H1 (cell line): ENCODE data around the gene PPP4R1. TPM values are rescaled to one million over a fixed set of nuclear protein-coding genes. Genes with fewer than 3 reads are reported as not detected.

Experiments used
- CTCF ChIA-PET: fragments of 300-600 bp; sonication (Branson Sonifier 250); formaldehyde crosslinking; loops from one replicate; lab custom pipeline; 2021; ENCODE audit not compliant: partially characterized antibody; lab: Charles Lee
- POLR2A ChIA-PET: fragments of 300-600 bp; sonication (Branson Sonifier 250); formaldehyde crosslinking; loops from one replicate; lab custom pipeline; 2021; ENCODE audit warnings: inconsistent platforms; ENCODE audit not compliant: partially characterized antibody; lab: Charles Lee
- DNase-seq, 2 experiments: peaks; one replicate each; pipeline versions ENCODE4 v3.0.0 to v3.0.0-alpha.2; 2010 to 2022; ENCODE audit warnings: low spot score in 2 of 2, low read depth in 1 of 2, mixed read lengths in 1 of 2
- FAIRE-seq: peaks from 2 replicates; lab custom pipeline; 2011; peaks lifted over from hg19 to GRCh38; lab: Jason Lieb, UNC
- H2AFZ ChIP-seq: 2 replicates; pipeline ENCODE4 v1.8.1; 2012; ENCODE audit warnings: low read length, inconsistent platforms
- H2AK5ac ChIP-seq: 2 replicates; pipeline ENCODE4 v1.6.1; 2013; ENCODE audit warnings: low read depth, low read length
- H2BK120ac ChIP-seq: replicated peaks from 2 replicates; pipeline ENCODE3; 2013; ENCODE audit warnings: low read depth, low read length, inconsistent platforms
- H2BK12ac ChIP-seq: 2 replicates; pipeline ENCODE4 v1.6.1; 2013; ENCODE audit warnings: low read depth, low read length
- H2BK15ac ChIP-seq: 2 replicates; pipeline ENCODE4 v1.6.1; 2013; ENCODE audit warnings: low read length
- H2BK20ac ChIP-seq: 2 replicates; pipeline ENCODE4 v1.6.1; 2013; ENCODE audit warnings: low read length
- H2BK5ac ChIP-seq: 2 replicates; pipeline ENCODE4 v1.6.1; 2013; ENCODE audit warnings: low read depth, low read length
- H3K14ac ChIP-seq: 2 replicates; pipeline ENCODE4 v1.6.1; 2013; ENCODE audit warnings: inconsistent platforms; ENCODE audit not compliant: insufficient read length
- H3K18ac ChIP-seq: 2 replicates; pipeline ENCODE4 v1.6.1; 2013; ENCODE audit warnings: low read length; ENCODE audit errors: extremely low read depth
- H3K23ac ChIP-seq: 2 replicates; pipeline ENCODE4 v1.6.1; 2013; ENCODE audit warnings: inconsistent platforms; ENCODE audit not compliant: insufficient read length
- H3K23me2 ChIP-seq: 2 replicates; pipeline ENCODE4 v1.6.1; 2013; ENCODE audit warnings: low read depth, low read length
- H3K27ac ChIP-seq: 2 replicates; pipeline ENCODE4 v1.6.1; 2011; ENCODE audit warnings: low read depth, low read length, inconsistent platforms
- H3K27me3 ChIP-seq, 4 experiments: replicated peaks in 1 of 4; 1 replicate in 1 of 4; 2 replicates in 3 of 4; pipeline versions ENCODE4 v1.6.1 to v1.8.1; 2011 to 2013; ENCODE audit warnings: low read length in 3 of 4, mild to moderate bottlenecking in 3 of 4, inconsistent platforms in 2 of 4, mixed read lengths in 2 of 4, moderate library complexity in 1 of 4; ENCODE audit not compliant: control insufficient read depth in 3 of 4, insufficient read depth in 3 of 4; ENCODE audit errors: extremely low read depth in 1 of 4
- H3K36me3 ChIP-seq, 4 experiments: 2 replicates each; pipeline versions ENCODE4 v1.6.1 to v1.8.1; 2011 to 2013; ENCODE audit warnings: mild to moderate bottlenecking in 4 of 4, low read length in 3 of 4, moderate library complexity in 2 of 4, control low read depth in 1 of 4, inconsistent platforms in 1 of 4; ENCODE audit not compliant: insufficient read depth in 4 of 4, control insufficient read depth in 2 of 4
- H3K4ac ChIP-seq: replicated peaks from 2 replicates; pipeline ENCODE3; 2013; ENCODE audit warnings: low read length, low read depth, mixed read lengths, inconsistent platforms; ENCODE audit not compliant: insufficient read length
- H3K4me1 ChIP-seq, 4 experiments: replicated peaks in 1 of 4; 1 replicate in 1 of 4; 2 replicates in 3 of 4; pipeline versions ENCODE4 v1.6.1 to v1.8.1; 2011 to 2013; ENCODE audit warnings: low read length in 3 of 4, inconsistent platforms in 2 of 4, mixed read lengths in 1 of 4; ENCODE audit not compliant: insufficient read depth in 4 of 4, control insufficient read depth in 3 of 4
- H3K4me2 ChIP-seq, 2 experiments: 2 replicates each; pipeline versions ENCODE4 v1.6.1 to v1.8.1; 2011 to 2013; ENCODE audit warnings: low read depth in 2 of 2, low read length in 2 of 2, control low read depth in 1 of 2, inconsistent platforms in 1 of 2, mild to moderate bottlenecking in 1 of 2; ENCODE audit not compliant: insufficient read depth in 1 of 2
- H3K4me3 ChIP-seq, 4 experiments: fragments of 200-600, 300-600 bp in 1 of 4; sonication (generic), shearing (Covaris generic), sonication (Bioruptor Twin) in 1 of 4; 2 replicates each; pipeline versions ENCODE4 v1.5.1 to v1.8.1; 2011 to 2016; ENCODE audit warnings: low read length in 4 of 4, low read depth in 3 of 4, control low read depth in 2 of 4, inconsistent platforms in 2 of 4, mild to moderate bottlenecking in 2 of 4, mixed read lengths in 1 of 4, moderate library complexity in 1 of 4; ENCODE audit not compliant: insufficient read depth in 2 of 4; ENCODE audit errors: extremely low read depth in 1 of 4
- H3K56ac ChIP-seq: replicated peaks from 2 replicates; pipeline ENCODE3; 2013; ENCODE audit warnings: low read depth, mild to moderate bottlenecking, mixed read lengths, low read length, inconsistent platforms; ENCODE audit not compliant: insufficient read length
- H3K79me1 ChIP-seq: 2 replicates; pipeline ENCODE4 v1.6.1; 2013; ENCODE audit warnings: low read depth, low read length, control low read depth
- H3K79me2 ChIP-seq, 2 experiments: 2 replicates each; pipeline versions ENCODE4 v1.6.1 to v1.8.1; 2012 to 2013; ENCODE audit warnings: low read length in 2 of 2, mild to moderate bottlenecking in 2 of 2, inconsistent platforms in 1 of 2; ENCODE audit not compliant: insufficient read depth in 2 of 2, control insufficient read depth in 1 of 2
- H3K9ac ChIP-seq, 4 experiments: replicated peaks in 1 of 4; 1 replicate in 1 of 4; 2 replicates in 3 of 4; pipeline versions ENCODE4 v1.6.1 to v1.8.1; 2011 to 2013; ENCODE audit warnings: low read depth in 3 of 4, low read length in 3 of 4, control low read depth in 2 of 4, mild to moderate bottlenecking in 2 of 4, moderate library complexity in 2 of 4, inconsistent platforms in 1 of 4; ENCODE audit errors: extremely low read depth in 1 of 4
- H3K9me3 ChIP-seq, 2 experiments: 2 replicates each; pipeline versions ENCODE4 v1.6.1 to v1.8.1; 2012 to 2013; ENCODE audit warnings: mild to moderate bottlenecking in 2 of 2, moderate library complexity in 2 of 2, control low read depth in 1 of 2, inconsistent platforms in 1 of 2, low read depth in 1 of 2, low read length in 1 of 2, mixed read lengths in 1 of 2; ENCODE audit not compliant: insufficient read depth in 2 of 2
- H4K20me1 ChIP-seq, 2 experiments: replicated peaks in 1 of 2; 2 replicates each; pipeline versions ENCODE3 to v1.8.1; 2011 to 2013; ENCODE audit warnings: inconsistent platforms in 2 of 2, low read length in 2 of 2, mild to moderate bottlenecking in 1 of 2; ENCODE audit not compliant: insufficient read depth in 2 of 2, control insufficient read depth in 1 of 2
- H4K5ac ChIP-seq: 2 replicates; pipeline ENCODE4 v1.6.1; 2013; ENCODE audit warnings: low read length, low read depth, mixed read lengths, inconsistent platforms; ENCODE audit not compliant: insufficient read length
- H4K8ac ChIP-seq: 2 replicates; pipeline ENCODE4 v1.8.0; 2013; ENCODE audit warnings: mild to moderate bottlenecking, moderate library complexity, low read length, inconsistent platforms; ENCODE audit not compliant: insufficient read depth; ENCODE audit errors: extremely low read depth
- H4K91ac ChIP-seq: replicated peaks from 2 replicates; pipeline ENCODE3; 2013; ENCODE audit warnings: low read length, mixed read lengths, inconsistent platforms; ENCODE audit not compliant: insufficient read length
- BRCA1 ChIP-seq: IDR thresholded peaks from 2 replicates; pipeline ENCODE4 v1.6.1; 2012; ENCODE audit warnings: low read depth, low read length, improper control_type of control experiment
- CEBPB ChIP-seq: IDR thresholded peaks from 2 replicates; pipeline ENCODE4 v1.6.1; 2012; ENCODE audit warnings: low read depth, low read length
- HDAC6 ChIP-seq: IDR thresholded peaks from one replicate; pipeline ENCODE4 v1.7.1; 2012; ENCODE audit warnings: low read depth, mild to moderate bottlenecking, inconsistent platforms, low read length, moderate library complexity
- NANOG ChIP-seq: IDR thresholded peaks from 2 replicates; pipeline ENCODE4 v1.6.1; 2011; ENCODE audit warnings: low read length, low read depth, mild to moderate bottlenecking, inconsistent platforms; ENCODE audit not compliant: insufficient read depth, poor library complexity, severe bottlenecking
- RAD21 ChIP-seq, 2 experiments: IDR thresholded peaks in 1 of 2; conservative IDR thresholded peaks in 1 of 2; 2 replicates each; pipeline ENCODE4 v1.6.1; 2011; ENCODE audit warnings: low read depth in 2 of 2, low read length in 2 of 2, improper control_type of control experiment in 1 of 2, inconsistent platforms in 1 of 2, mild to moderate bottlenecking in 1 of 2, moderate library complexity in 1 of 2
- SAP30 ChIP-seq: fragments of 300-600 bp; sonication (generic); IDR thresholded peaks from 2 replicates; pipeline ENCODE4 v1.7.1; 2012; ENCODE audit warnings: low read length, moderate library complexity, mild to moderate bottlenecking, inconsistent platforms; ENCODE audit not compliant: insufficient read depth, insufficient replicate concordance
- SP1 ChIP-seq: IDR thresholded peaks from 2 replicates; pipeline ENCODE4 v1.6.1; 2011; ENCODE audit warnings: low read depth, low read length
- SP4 ChIP-seq: IDR thresholded peaks from 2 replicates; pipeline ENCODE4 v1.6.1; 2012; ENCODE audit warnings: low read length, inconsistent platforms
- WGBS, 2 experiments: shearing (Covaris generic) in 1 of 2; methylation state at CpG; one replicate each; pipeline versions ENCODE4 v1.1.6 to v1.1.7; 2013 to 2015; ENCODE audit warnings: low lambda C conversion rate in 2 of 2, mixed read lengths in 2 of 2, inconsistent platforms in 1 of 2, low coverage in 1 of 2, missing lambda C conversion rate in 1 of 2; ENCODE audit not compliant: insufficient replicate concordance in 2 of 2, insufficient coverage in 1 of 2, insufficient read length in 1 of 2; ENCODE audit errors: extremely low coverage in 1 of 2, missing lambda C conversion rate in 1 of 2; 5-methylcytosine and 5-hydroxymethylcytosine counted together
- polyA plus RNA-seq, 7 experiments: library from polyadenylated mRNA; depleted of rRNA in 3 of 7; stranded (reverse) in 5 of 7; unstranded in 2 of 7; fragments of >200 nt in 5 of 7; fragments of 200-250 nt in 2 of 7; gene quantifications; 1 replicate in 5 of 7; 2 replicates in 1 of 7; 4 replicates in 1 of 7; pipeline versions ENCODE4 v1.2.1 to v1.2.3, GENCODE V29; 2011 to 2013; ENCODE audit warnings: missing spikeins in 2 of 7, mixed read lengths in 2 of 7
- total RNA-seq: library from RNA; stranded (reverse); fragmentation: NEBNext Ultra II Directional; extraction: Animal tissue kit (Norgen Biotek cat#: 25700); gene quantifications from 2 replicates; pipeline ENCODE4 v1.2.1, GENCODE V29; 2021

The PPP4R1 gene
- total and polyA plus RNA-seq, 2 of the 8 experiments (the other 6 are each of a cell fraction or from before 2014, with no cell fraction given): 67.4 to 96.1 TPM

DNA sequence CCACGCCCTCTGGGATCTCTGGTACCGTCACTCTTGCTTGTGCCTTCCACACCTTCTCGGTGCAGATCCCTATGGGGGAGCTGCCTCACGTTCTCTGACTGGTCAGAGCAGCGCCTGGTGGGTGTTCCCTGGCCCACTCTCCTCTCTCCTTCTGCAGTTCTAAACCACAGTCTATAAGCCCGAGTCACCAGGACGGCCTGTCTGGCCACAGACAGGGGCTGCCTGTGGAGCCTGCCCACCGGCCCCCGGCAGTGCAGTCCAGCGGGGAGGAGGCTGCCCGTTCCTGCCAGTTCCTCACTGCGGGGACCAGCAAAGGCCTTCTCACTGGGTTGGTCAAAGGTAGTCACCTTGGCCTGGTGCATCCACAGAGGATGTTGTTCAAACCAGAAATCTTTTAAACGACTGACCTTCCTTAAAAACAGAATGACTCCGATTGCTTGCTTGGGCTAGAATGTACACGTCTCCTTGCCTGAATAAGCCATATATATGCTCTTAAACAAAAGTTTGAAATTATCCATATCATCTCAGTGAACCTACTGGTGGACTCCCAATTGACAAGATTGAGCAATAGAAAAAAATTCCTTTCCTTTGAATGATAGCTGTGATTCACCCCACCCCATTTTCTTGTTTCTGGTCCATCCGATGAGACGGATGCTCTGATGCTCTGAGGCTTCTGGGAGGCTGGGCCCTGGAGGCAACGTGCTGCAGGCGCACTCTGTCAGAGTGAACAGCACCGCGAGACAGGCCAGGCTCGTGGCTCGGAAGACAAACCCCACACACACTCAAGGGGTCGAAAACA is 77.8 kb downstream of the PPP4R1 start:
- no peaks in the 10 kb centered on the region for H3K79me1 ChIP-seq
- no peak overlapping the region for H3K4me3 ChIP-seq
- no peak overlapping the region for H2AFZ ChIP-seq
- H2BK120ac ChIP-seq: no peak overlapping the region
- H4K5ac ChIP-seq: no peak overlapping the region
- no peak overlapping the region for H2AK5ac ChIP-seq
- H3K27me3 ChIP-seq: no peaks in the 10 kb centered on the region
- H2BK15ac ChIP-seq: no peak overlapping the region
- DNase-seq (no peak), FAIRE-seq (no peak)
- H3K23me2 ChIP-seq: no peaks in the 10 kb centered on the region
- WGBS, 2 experiments: 91% methylated on average over 16 of the region's 24 CpGs; no CpG with 5 or more reads in 1 of the 2 experiments
- no peaks in the 10 kb centered on the region for H3K9me3 ChIP-seq
- no peak overlapping the region for H3K56ac ChIP-seq
- H3K36me3 ChIP-seq: peaks cover 5 to 35% (median 13%) of the 10 kb centered on the region in 4 experiments; a peak in 5 of 8 replicates
- CTCF ChIA-PET: no interaction called here
- POLR2A ChIA-PET: no interaction called here
- TF ChIP-seq SP1 (no peak), CEBPB (no peak), SP4 (no peak), NANOG (no peak), SAP30 (no peak), BRCA1 (no peak), HDAC6 (no peak), RAD21 (IDR thresholded peaks at IDR 0.05 in 1 of 2, conservative IDR thresholded peaks at IDR 0.05 in 1 of 2; ENCODE audit: low read depth in 2 of 2, low read length in 2 of 2) (no peak)
- H3K23ac ChIP-seq: no peak overlapping the region
- H3K4me2 ChIP-seq: no peak overlapping the region
- H2BK20ac ChIP-seq: no peak overlapping the region
- no peak overlapping the region for H3K14ac ChIP-seq
- H3K27ac ChIP-seq: no peak overlapping the region
- no peak overlapping the region for H2BK12ac ChIP-seq
- no peaks in the 10 kb centered on the region for H3K4me1 ChIP-seq
- no peak overlapping the region for H3K18ac ChIP-seq
- no peak overlapping the region for H4K8ac ChIP-seq
- no peak overlapping the region for H3K4ac ChIP-seq
- no peak overlapping the region for H2BK5ac ChIP-seq
- no peaks in the 10 kb centered on the region for H3K79me2 ChIP-seq
- no peaks in the 10 kb centered on the region for H4K20me1 ChIP-seq
- H3K9ac ChIP-seq: no peak overlapping the region
- H4K91ac ChIP-seq: no peak overlapping the region
